Fibroblast of villous mesenchyme (primary cell): ENCODE results near the gene AIFM1. TPM values are rescaled to one million over a fixed set of nuclear protein-coding genes. Genes with fewer than 3 reads are reported as not detected.

Experiments
- DNase-seq: peaks from one replicate; pipeline ENCODE4 v3.0.0-alpha.2; 2010; ENCODE audit warnings: low read depth
- H3K4me3 ChIP-seq: 2 replicates; pipeline ENCODE4 v1.5.1; 2011; ENCODE audit warnings: low read depth, mild to moderate bottlenecking, low read length
- total RNA-seq: library from RNA; depleted of rRNA; stranded (reverse); fragments of >200 nt; gene quantifications from 2 replicates; pipeline ENCODE4 v1.2.3, GENCODE V29; 2012
- TF ChIP-seq, protein P1 (sequence below): IDR thresholded peaks from 2 replicates; pipeline ENCODE4 v1.5.1; 2012; ENCODE audit warnings: low read depth, mild to moderate bottlenecking, low read length; ENCODE audit not compliant: insufficient read depth

AIFM1 gene
- total RNA-seq, 1 donor: 16.0 TPM

DNA sequence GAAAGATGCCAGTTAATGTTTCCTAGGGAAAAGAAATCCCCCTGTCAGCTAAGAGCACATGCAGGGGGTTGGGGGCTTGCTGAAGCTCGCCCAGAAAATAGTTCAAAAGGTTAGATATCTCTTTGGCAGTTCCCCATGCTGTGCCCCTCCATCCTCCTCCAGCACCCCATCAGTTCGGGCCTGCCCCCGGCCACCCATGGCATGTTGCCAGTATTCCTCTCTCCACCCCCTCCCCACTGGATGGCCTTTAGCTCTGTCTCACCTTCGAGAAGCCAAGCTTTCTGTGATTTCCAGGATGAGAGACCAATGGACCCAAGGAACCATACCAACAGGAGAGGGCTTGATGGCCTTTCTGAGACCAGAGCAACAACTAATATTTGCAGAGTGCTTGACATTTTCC lies 11.3 kb upstream of the AIFM1 start:
- no peak for DNase-seq
- H3K4me3 ChIP-seq: no peak overlapping the region
- TF ChIP-seq, protein P1, sequence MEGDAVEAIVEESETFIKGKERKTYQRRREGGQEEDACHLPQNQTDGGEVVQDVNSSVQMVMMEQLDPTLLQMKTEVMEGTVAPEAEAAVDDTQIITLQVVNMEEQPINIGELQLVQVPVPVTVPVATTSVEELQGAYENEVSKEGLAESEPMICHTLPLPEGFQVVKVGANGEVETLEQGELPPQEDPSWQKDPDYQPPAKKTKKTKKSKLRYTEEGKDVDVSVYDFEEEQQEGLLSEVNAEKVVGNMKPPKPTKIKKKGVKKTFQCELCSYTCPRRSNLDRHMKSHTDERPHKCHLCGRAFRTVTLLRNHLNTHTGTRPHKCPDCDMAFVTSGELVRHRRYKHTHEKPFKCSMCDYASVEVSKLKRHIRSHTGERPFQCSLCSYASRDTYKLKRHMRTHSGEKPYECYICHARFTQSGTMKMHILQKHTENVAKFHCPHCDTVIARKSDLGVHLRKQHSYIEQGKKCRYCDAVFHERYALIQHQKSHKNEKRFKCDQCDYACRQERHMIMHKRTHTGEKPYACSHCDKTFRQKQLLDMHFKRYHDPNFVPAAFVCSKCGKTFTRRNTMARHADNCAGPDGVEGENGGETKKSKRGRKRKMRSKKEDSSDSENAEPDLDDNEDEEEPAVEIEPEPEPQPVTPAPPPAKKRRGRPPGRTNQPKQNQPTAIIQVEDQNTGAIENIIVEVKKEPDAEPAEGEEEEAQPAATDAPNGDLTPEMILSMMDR: no peak

DNA sequence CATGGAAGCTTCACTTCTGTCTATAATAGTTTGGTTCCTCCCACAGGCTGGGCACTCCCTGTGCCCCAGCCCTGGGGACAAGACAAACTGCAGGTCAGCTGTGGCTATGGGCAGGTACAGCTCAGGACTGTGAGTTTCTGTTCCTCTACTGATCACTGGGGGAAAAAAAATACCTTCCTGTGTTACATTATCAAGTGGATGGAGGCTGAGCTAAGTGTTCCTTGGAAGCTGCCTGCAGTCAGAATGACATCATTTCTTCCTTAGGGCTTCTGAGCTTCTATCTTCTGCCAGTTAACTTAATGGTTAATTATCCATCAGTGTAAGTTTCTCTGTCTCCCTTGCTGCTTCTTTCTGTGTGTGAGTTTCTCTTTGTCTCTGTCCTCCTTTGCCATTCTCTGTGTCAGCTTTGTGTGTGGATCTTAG lies 10.7 kb upstream of the AIFM1 start:
- no peak overlapping the region for H3K4me3 ChIP-seq
- no peak for DNase-seq
- TF ChIP-seq, protein P1: no peak

DNA sequence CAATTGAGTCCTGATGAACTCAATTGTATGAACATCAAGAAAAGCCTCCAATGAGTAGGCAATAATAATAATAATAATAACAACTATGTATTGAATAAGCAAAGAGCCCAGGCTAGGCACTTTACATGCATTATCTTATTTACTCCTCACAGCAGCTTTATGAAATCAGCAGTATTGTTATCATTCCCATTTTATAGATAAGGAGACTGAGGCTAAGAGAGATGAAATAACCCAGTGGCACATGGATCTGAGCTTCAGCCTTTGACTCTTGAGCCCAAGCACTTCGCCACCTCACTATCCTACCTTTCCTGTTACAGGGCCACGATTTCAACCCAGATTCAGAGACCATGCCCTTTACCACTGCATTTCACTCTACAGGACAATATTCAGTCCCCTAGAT lies 9.3 kb upstream of the AIFM1 start:
- no peak overlapping the region for H3K4me3 ChIP-seq
- TF ChIP-seq, protein P1: no peak
- DNase-seq: no peak

DNA sequence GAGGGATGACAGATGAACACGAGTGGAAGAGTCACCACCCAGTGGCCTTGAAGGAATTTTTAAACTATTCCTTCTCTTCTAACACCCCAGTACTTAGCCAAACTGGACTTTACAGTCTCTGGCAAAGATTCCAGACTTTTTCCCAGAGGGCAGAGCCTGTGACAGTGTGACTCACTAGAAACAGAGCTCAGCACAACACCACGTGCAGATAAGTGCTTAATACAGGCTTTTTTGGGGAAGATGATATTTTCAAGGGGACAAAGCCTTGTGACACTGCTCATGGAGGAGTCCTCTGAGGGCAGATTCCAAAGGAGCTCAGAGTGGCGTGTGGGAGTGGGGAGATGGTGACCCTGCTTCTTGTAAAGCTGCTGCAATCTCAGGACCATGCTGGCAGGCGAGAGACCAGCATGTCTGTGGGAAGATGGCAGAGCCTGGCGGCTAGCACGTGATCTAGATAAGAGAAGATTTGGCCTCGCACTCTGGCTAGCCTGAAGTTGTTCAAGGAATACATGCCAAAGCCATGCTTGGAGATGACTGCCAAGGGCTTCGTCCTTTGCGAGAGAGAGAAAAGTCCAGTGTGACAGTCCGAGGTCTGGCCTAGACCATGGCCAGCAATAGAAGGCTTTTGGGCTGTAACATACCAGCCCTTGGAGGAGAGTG lies 8.5 kb upstream of the AIFM1 start:
- peak; percentile 90 for DNase-seq
- no peak overlapping the region for H3K4me3 ChIP-seq
- TF ChIP-seq, protein P1: no peak

DNA sequence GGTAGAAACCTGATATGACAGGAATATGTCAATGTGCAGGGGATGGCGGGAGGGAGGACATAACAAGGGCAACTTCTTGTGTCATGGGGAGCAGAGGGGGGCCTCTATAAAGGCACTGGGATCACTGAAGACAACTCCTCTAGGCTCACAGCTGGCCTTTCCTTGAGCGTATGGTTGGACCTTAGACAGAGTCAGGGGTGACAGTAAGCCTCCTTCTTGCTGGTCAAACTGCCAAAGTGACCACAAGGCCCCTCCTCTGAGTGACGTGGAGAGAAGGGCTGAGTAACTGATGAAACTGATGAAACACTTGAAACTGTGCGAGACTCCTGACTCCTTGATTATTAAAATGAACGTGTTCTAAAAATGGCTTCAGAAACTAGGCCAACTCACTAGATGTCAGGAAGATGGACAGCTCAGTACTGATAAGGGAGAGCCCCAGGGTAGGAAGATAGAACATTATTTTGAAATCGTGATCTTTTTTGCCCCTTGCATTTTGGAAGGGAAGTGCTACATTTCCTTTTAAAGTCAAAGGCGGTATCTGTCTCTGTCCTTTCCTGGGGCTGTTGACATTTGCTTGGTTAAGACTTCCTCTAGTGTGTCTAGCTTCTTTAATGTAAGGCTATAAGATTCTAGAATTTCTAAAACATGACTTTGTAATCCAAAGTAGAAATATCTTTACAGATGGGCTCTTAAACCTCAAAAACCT lies 7.7 kb upstream of the AIFM1 start:
- no peak overlapping the region for H3K4me3 ChIP-seq
- TF ChIP-seq, protein P1: no peak
- DNase-seq: peak; percentile 90

DNA sequence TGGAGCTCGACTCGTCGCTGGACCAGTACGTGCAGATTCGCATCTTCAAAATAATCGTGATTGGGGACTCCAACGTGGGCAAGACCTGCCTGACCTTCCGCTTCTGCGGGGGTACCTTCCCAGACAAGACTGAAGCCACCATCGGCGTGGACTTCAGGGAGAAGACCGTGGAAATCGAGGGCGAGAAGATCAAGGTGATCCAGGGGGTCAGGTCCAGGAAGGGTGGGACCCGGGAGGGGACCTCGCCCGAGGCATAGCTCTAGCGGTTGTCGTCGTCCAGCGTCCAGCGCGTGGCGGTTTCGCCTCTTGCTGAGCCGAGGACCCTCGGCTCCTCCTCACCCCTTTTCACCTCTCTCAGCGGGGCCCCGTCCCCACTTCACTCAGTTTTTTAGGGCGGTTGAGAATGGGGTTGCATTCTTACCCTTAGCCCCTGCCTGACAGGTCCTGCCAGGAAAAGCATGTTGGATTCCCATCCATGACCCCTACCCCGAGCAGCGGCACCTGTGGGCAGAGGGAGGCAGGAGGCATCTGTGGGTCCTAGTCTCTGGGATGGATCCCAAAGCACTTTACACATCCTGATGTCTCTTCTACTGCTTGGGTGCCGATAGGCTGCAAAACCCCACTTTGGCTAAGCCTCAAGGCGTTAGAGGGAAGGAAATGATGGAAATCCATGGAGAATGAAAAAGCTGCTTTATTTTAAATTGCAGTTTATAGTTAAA lies 6.6 kb upstream of the AIFM1 start:
- TF ChIP-seq, protein P1: no peak
- peak overlapping the region; percentile 59 for H3K4me3 ChIP-seq
- DNase-seq: no peak
